ENCODE data around the gene ABCA2.

DNA sequence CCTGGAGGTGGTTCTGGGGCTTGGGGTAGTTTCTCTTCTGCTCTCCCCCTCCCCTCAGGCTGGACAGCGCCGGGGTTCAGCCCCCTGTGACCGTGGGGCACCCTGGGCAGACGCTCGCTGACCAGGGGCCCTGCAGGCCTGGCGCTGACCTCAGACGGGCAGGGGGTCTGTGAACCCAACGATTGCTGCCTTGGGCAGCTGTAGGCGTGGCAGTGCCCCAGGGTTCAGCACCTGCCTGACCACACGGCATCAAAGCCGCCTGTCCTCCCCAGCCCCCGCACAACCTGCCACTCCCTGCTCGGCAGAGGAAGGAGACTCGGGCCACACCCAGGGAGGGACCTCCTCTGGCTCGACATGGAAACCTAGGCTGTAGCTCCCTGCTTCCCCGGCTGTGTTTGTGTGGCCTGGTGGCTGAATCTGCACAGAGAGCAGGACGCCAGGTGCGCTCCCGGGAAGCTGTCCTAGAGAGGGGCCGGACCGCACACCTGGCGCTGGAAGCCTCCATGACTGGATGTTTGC, 63.8 kb downstream of the ABCA2 start:
- TF ChIP-seq, protein P1, sequence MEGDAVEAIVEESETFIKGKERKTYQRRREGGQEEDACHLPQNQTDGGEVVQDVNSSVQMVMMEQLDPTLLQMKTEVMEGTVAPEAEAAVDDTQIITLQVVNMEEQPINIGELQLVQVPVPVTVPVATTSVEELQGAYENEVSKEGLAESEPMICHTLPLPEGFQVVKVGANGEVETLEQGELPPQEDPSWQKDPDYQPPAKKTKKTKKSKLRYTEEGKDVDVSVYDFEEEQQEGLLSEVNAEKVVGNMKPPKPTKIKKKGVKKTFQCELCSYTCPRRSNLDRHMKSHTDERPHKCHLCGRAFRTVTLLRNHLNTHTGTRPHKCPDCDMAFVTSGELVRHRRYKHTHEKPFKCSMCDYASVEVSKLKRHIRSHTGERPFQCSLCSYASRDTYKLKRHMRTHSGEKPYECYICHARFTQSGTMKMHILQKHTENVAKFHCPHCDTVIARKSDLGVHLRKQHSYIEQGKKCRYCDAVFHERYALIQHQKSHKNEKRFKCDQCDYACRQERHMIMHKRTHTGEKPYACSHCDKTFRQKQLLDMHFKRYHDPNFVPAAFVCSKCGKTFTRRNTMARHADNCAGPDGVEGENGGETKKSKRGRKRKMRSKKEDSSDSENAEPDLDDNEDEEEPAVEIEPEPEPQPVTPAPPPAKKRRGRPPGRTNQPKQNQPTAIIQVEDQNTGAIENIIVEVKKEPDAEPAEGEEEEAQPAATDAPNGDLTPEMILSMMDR (optimal IDR thresholded peaks at IDR 0.05 in 1 of 3, IDR thresholded peaks at IDR 0.05 in 1 of 3, conservative IDR thresholded peaks at IDR 0.05 in 1 of 3; ENCODE audit: extremely low read depth in 1 of 3, insufficient read depth in 2 of 3, low read length in 3 of 3): no peak
- TF ChIP-seq EZH2 (IDR thresholded peaks at IDR 0.05; ENCODE audit: low read length): no peak

All from keratinocyte (primary cell).